ENCODE measurements around the gene ZNF430.
"Not testable (repeated sequence)": the region's sequence is repeated elsewhere in the genome, so short reads cannot be mapped to it uniquely, and the experiment has no call there.

ZNF430 gene

GRCh38 chr19:21020298-21021227 is at the start of gene ZNF430:
ZNF430 (plus strand) TSS chr19:21020657; CDS start chr19:21020801, 144 bp downstream.
- DNase-seq = peak; percentile 94

- not testable (repeated sequence) for DNase-seq
Measured at GRCh38 chr19:20992788-20993187, 27.7 kb upstream of the ZNF430 start.

- peak; percentile 70 for DNase-seq
Measured at GRCh38 chr19:20999731-21000352, 20.6 kb upstream of the ZNF430 start.

- DNase-seq = not testable (repeated sequence)
Measured at GRCh38 chr19:21021238-21021637, 781 bp downstream of the ZNF430 start.

- no peak for DNase-seq
Measured at GRCh38 chr19:21022996-21023395, 2.5 kb downstream of the ZNF430 start.

- no peak for DNase-seq
Measured at GRCh38 chr19:21023901-21024300, 3.4 kb downstream of the ZNF430 start.

GRCh38 chr19:21028969-21029268 is 8.5 kb downstream of the ZNF430 start:
- DNase-seq = no peak

GRCh38 chr19:21045028-21045427 is 24.6 kb downstream of the ZNF430 start:
- DNase-seq = no peak

GRCh38 chr19:21046489-21046888 is 26.0 kb downstream of the ZNF430 start:
- no peak for DNase-seq

- no peak for DNase-seq
Measured at GRCh38 chr19:21047716-21048115, 27.3 kb downstream of the ZNF430 start.

- DNase-seq = no peak
Measured at GRCh38 chr19:21052902-21053301, 32.4 kb downstream of the ZNF430 start.

GRCh38 chr19:21065336-21065735 is 44.9 kb downstream of the ZNF430 start:
- no peak for DNase-seq

GRCh38 chr19:21082011-21082975 is 61.8 kb downstream of the ZNF430 start, which contains the start of gene ZNF714:
ZNF714 (plus strand) TSS chr19:21082203; CDS start chr19:21098269, 16,066 bp downstream.
- peak; percentile 80 for DNase-seq

- no peak for DNase-seq
Measured at GRCh38 chr19:21084343-21084742, 63.9 kb downstream of the ZNF430 start.

- DNase-seq = no peak
Measured at GRCh38 chr19:21087871-21088270, 67.4 kb downstream of the ZNF430 start.

- DNase-seq = no peak
Measured at GRCh38 chr19:21092109-21092508, 71.7 kb downstream of the ZNF430 start.

GRCh38 chr19:21094347-21095025 is 74.0 kb downstream of the ZNF430 start:
- no peak for DNase-seq

GRCh38 chr19:21098291-21098690 is 77.8 kb downstream of the ZNF430 start:
- DNase-seq = no peak

- no peak for DNase-seq
Measured at GRCh38 chr19:21101521-21102242, 81.2 kb downstream of the ZNF430 start.

GRCh38 chr19:21109116-21109515 is 88.7 kb downstream of the ZNF430 start:
- DNase-seq = no peak

Measured in DMS 273 treated with DMSO at 0.1 percent for 48 hours (cell line).